MCF 10A (cell line): ENCODE measurements around the gene TMEM19. TPM values are rescaled to one million over a fixed set of nuclear protein-coding genes. Genes with fewer than 3 reads are reported as not detected.

Source experiments
- BruUV-seq: library from RNA; stranded (reverse); fragments of 400-500 nt; replicated peaks from 2 replicates; lab custom pipeline; 2021; lab: Mats Ljungman, UMichigan
- CTCF ChIA-PET: fragments of 300-600 bp; sonication (Branson Sonifier 250); formaldehyde crosslinking; extraction: SDS; loops from one replicate; lab custom pipeline; 2021; ENCODE audit warnings: antibody characterized with exemption, inconsistent platforms; lab: Yijun Ruan, JAX
- POLR2A ChIA-PET: fragments of 300-600, 350-650 bp; sonication (Branson Sonifier 250); formaldehyde crosslinking; extraction: SDS; loops from one replicate; lab custom pipeline; 2020; ENCODE audit warnings: antibody characterized with exemption, inconsistent platforms; lab: Yijun Ruan, JAX
- DNase-seq: peaks from one replicate; pipeline ENCODE4 v3.0.0-alpha.2; 2018; ENCODE audit not compliant: unreplicated experiment
- H3K27ac Mint-ChIP-seq: one replicate; pipeline ENCODE4 v1.8.0; 2022; ENCODE audit warnings: mild to moderate bottlenecking, low read depth, mixed read lengths; ENCODE audit not compliant: unreplicated experiment
- H3K27me3 Mint-ChIP-seq: one replicate; pipeline ENCODE4 v1.8.0; 2022; ENCODE audit warnings: mixed read lengths; ENCODE audit not compliant: insufficient read depth, unreplicated experiment
- H3K36me3 Mint-ChIP-seq: one replicate; pipeline ENCODE4 v1.8.0; 2022; ENCODE audit warnings: mild to moderate bottlenecking, moderate library complexity, mixed read lengths; ENCODE audit not compliant: insufficient read depth, unreplicated experiment
- H3K4me1 Mint-ChIP-seq: one replicate; pipeline ENCODE4 v1.8.0; 2022; ENCODE audit warnings: mixed read lengths; ENCODE audit not compliant: insufficient read depth, unreplicated experiment
- H3K4me3 Mint-ChIP-seq: one replicate; pipeline ENCODE4 v1.8.0; 2022; ENCODE audit warnings: mild to moderate bottlenecking, moderate library complexity, mixed read lengths; ENCODE audit not compliant: unreplicated experiment
- H3K9me3 Mint-ChIP-seq: one replicate; pipeline ENCODE4 v1.8.0; 2022; ENCODE audit warnings: mixed read lengths; ENCODE audit not compliant: unreplicated experiment
- CTCF ChIP-seq: fragments of 200-600 bp; IDR thresholded peaks from one replicate; pipeline ENCODE4 v1.8.0; 2022; ENCODE audit warnings: antibody characterized with exemption, mild to moderate bottlenecking; ENCODE audit not compliant: unreplicated experiment
- intact Hi-C: fragments of 100-400 bp; cut with micrococcal nuclease; formaldehyde crosslinking; loops from 2 replicates; pipeline ENCODE4 v1.14.1; 2022
- total RNA-seq: library from RNA; stranded (reverse); gene quantifications from 2 replicates; pipeline ENCODE4 v1.2.3, GENCODE V29; 2022

The TMEM19 gene
- total RNA-seq, 1 experiment from 2014 or later = 7.3 TPM

- intact Hi-C loops = loop anchor here (5.0 kb wide), 1 partner anchor 531 kb away; no protein-coding TSS in a partner anchor
- no TSS peak for BruUV-seq
- no peak overlapping the region for H3K4me3 Mint-ChIP-seq
Measured at GRCh38 chr12:71748081-71748850, 62.4 kb downstream of the TMEM19 start.

GRCh38 chr12:71749666-71750065 is 63.8 kb downstream of the TMEM19 start:
- Mint-ChIP-seq H3K9me3 (no peaks in the 10 kb centered on the region), H3K27me3 (peaks cover 34% of the 10 kb centered on the region), H3K4me3 (no peak overlapping the region), H3K36me3 (no peaks in the 10 kb centered on the region), H3K4me1 (no peaks in the 10 kb centered on the region), H3K27ac (no peak overlapping the region)
- intact Hi-C loops = loop anchor here (5.0 kb wide), 1 partner anchor 532 kb away; no protein-coding TSS in a partner anchor
- ChIA-PET POLR2A (interaction anchor here (0.7 to 15.8 kb wide), 4 partner anchors 40 to 224 kb away, joined by 3 to 258 read pairs (median 72); partner anchors contain the start of genes THAP2, TMEM19 and ZFC3H1), CTCF (interaction anchor here (1.0 to 8.6 kb wide), 4 partner anchors 63 to 334 kb away, joined by 4 to 226 read pairs (median 40); partner anchors contain the start of genes THAP2, TMEM19 and ZFC3H1)
- no peak for TF ChIP-seq CTCF
- no TSS peak for BruUV-seq
- no peak for DNase-seq

More at GRCh38 chr12:71748081-71748850, 62.4 kb downstream of the TMEM19 start:
- Mint-ChIP-seq H3K27ac (no peak overlapping the region), H3K27me3 (peaks cover 34% of the 10 kb centered on the region), H3K36me3 (no peaks in the 10 kb centered on the region), H3K9me3 (no peaks in the 10 kb centered on the region), H3K4me1 (no peaks in the 10 kb centered on the region)
- ChIA-PET POLR2A (interaction anchor here (0.5 to 15.8 kb wide), 12 partner anchors 8 to 111 kb away, joined by 3 to 258 read pairs (median 6); partner anchors contain the start of genes THAP2, TMEM19 and ZFC3H1), CTCF (interaction anchor here (0.7 to 8.6 kb wide), 37 partner anchors 8 to 530 kb away, joined by 3 to 226 read pairs (median 5); partner anchors contain the start of genes THAP2, TMEM19 and ZFC3H1)
- TF ChIP-seq CTCF = no peak
- no peak for DNase-seq

- no peak for TF ChIP-seq CTCF
- no peaks in the 10 kb centered on the region for H3K4me1 Mint-ChIP-seq
- peaks cover 7% of the 10 kb centered on the region for H3K36me3 Mint-ChIP-seq
- ChIA-PET POLR2A (interaction anchor here (8.5 to 15.8 kb wide), 2 partner anchors 67 to 90 kb away, joined by 141 to 258 read pairs; partner anchors contain the start of genes THAP2, TMEM19 and ZFC3H1), CTCF (interaction anchor here (0.8 to 8.6 kb wide), 4 partner anchors 67 to 116 kb away, joined by 3 to 226 read pairs (median 4); partner anchors contain the start of genes THAP2, TMEM19 and ZFC3H1)
- no peak overlapping the region for H3K27ac Mint-ChIP-seq
- H3K9me3 Mint-ChIP-seq = no peaks in the 10 kb centered on the region
- H3K27me3 Mint-ChIP-seq = peaks cover 34% of the 10 kb centered on the region
- no TSS peak for BruUV-seq
- DNase-seq = no peak
- intact Hi-C loops = no loop called here
- no peak overlapping the region for H3K4me3 Mint-ChIP-seq
Measured at GRCh38 chr12:71752891-71753290, 67.0 kb downstream of the TMEM19 start.

Other genes with a start within 250 kb of the TMEM19 start
- not detected in 2 replicates for gene LGR5, start 246.3 kb upstream of the TMEM19 start, total RNA-seq
- 55.3 and 55.8 TPM in 2 replicates for gene ZFC3H1, start 22.2 kb upstream of the TMEM19 start, total RNA-seq
- gene THAP2, start 21.8 kb upstream of the TMEM19 start, total RNA-seq = 12.6 and 13.0 TPM in 2 replicates
- gene RAB21, start 68.8 kb downstream of the TMEM19 start, total RNA-seq = 86.4 and 88.0 TPM in 2 replicates
- 42.4 and 43.8 TPM in 2 replicates for gene TBC1D15, start 153.7 kb downstream of the TMEM19 start, total RNA-seq